Endothelial cell of umbilical vein (primary cell): ENCODE measurements around the gene CAMK2B. TPM values are rescaled to one million over a fixed set of nuclear protein-coding genes. Genes with fewer than 3 reads are reported as not detected.

Experiments used
- BruUV-seq: library from RNA; stranded (reverse); fragments of 400-500 nt; replicated peaks from 2 replicates; lab custom pipeline; 2021; lab: Mats Ljungman, UMichigan
- CTCF ChIA-PET: fragments of 300-600, 350-600 bp; sonication (Branson Sonifier 250); formaldehyde crosslinking; loops from one replicate; lab custom pipeline; 2021; ENCODE audit warnings: antibody characterized with exemption, inconsistent platforms; lab: Charles Lee
- POLR2A ChIA-PET: fragments of 300-600, 350-600 bp; sonication (Branson Sonifier 250); formaldehyde crosslinking; loops from one replicate; lab custom pipeline; 2021; ENCODE audit warnings: antibody characterized with exemption, inconsistent platforms; lab: Charles Lee
- DNase-seq: peaks from one replicate; pipeline ENCODE4 v3.0.0-alpha.2; 2011; ENCODE audit warnings: low read depth, low spot score
- FAIRE-seq: peaks from 2 replicates; lab custom pipeline; 2011; peaks lifted over from hg19 to GRCh38; lab: Jason Lieb, UNC
- H2AFZ ChIP-seq: 2 replicates; pipeline ENCODE4 v1.6.0; 2012; ENCODE audit warnings: low read depth, low read length, control low read depth, inconsistent platforms
- H3K27ac ChIP-seq: 2 replicates; pipeline ENCODE4 v1.5.1; 2011; ENCODE audit warnings: low read depth, mild to moderate bottlenecking, control low read depth, low read length, moderate library complexity; ENCODE audit not compliant: insufficient read depth
- H3K27me3 ChIP-seq, 2 experiments: 2 replicates each; pipeline versions ENCODE4 v1.6.0 to v1.6.1; 2011; ENCODE audit warnings: low read length in 2 of 2, mixed read lengths in 1 of 2; ENCODE audit not compliant: control insufficient read depth in 2 of 2, insufficient read depth in 2 of 2
- H3K36me3 ChIP-seq, 2 experiments: 2 replicates in 1 of 2; 3 replicates in 1 of 2; pipeline ENCODE4 v1.5.1; 2011; ENCODE audit warnings: low read length in 2 of 2, mild to moderate bottlenecking in 1 of 2, moderate library complexity in 1 of 2; ENCODE audit not compliant: control insufficient read depth in 2 of 2, insufficient read depth in 2 of 2; ENCODE audit errors: extremely low read depth in 1 of 2
- H3K4me1 ChIP-seq: 3 replicates; pipeline ENCODE4 v1.5.1; 2011; ENCODE audit warnings: mild to moderate bottlenecking, low read length; ENCODE audit not compliant: control insufficient read depth, insufficient read depth; ENCODE audit errors: extremely low read depth
- H3K4me2 ChIP-seq: 2 replicates; pipeline ENCODE4 v1.6.1; 2011; ENCODE audit warnings: low read length, control low read depth, mixed read lengths; ENCODE audit not compliant: insufficient read depth
- H3K4me3 ChIP-seq, 3 experiments: fragments of 200-600 bp in 1 of 3; sonication (generic), shearing (Covaris generic) in 1 of 3; replicated peaks in 1 of 3; 2 replicates each; pipeline ENCODE4 v1.5.1; 2011 to 2016; ENCODE audit warnings: control low read depth in 3 of 3, low read length in 3 of 3, mild to moderate bottlenecking in 2 of 3, inconsistent platforms in 1 of 3, low read depth in 1 of 3, moderate library complexity in 1 of 3; ENCODE audit not compliant: insufficient read depth in 1 of 3
- H3K79me2 ChIP-seq: 2 replicates; pipeline ENCODE4 v1.6.0; 2012; ENCODE audit warnings: low read length, inconsistent platforms; ENCODE audit not compliant: control insufficient read depth, insufficient read depth
- H3K9ac ChIP-seq: replicated peaks from 2 replicates; pipeline ENCODE3; 2011; ENCODE audit warnings: low read length, control low read depth; ENCODE audit not compliant: insufficient read depth; ENCODE audit errors: extremely low read depth
- H3K9me1 ChIP-seq: replicated peaks from 3 replicates; pipeline ENCODE4 v1.6.0; 2011; ENCODE audit warnings: mild to moderate bottlenecking, low read length; ENCODE audit not compliant: control insufficient read depth, insufficient read depth; ENCODE audit errors: extremely low read depth
- H3K9me3 ChIP-seq: replicated peaks from 2 replicates; pipeline ENCODE4 v1.5.1; 2012; ENCODE audit warnings: low read length, inconsistent platforms; ENCODE audit not compliant: control insufficient read depth, insufficient read depth
- H4K20me1 ChIP-seq: replicated peaks from 2 replicates; pipeline ENCODE3; 2011; ENCODE audit warnings: mild to moderate bottlenecking, low read length; ENCODE audit not compliant: control insufficient read depth, insufficient read depth; ENCODE audit errors: extremely low read depth
- EZH2 ChIP-seq: IDR thresholded peaks from 2 replicates; pipeline ENCODE4 v1.6.1; 2012; ENCODE audit warnings: borderline replicate concordance, low read depth, mild to moderate bottlenecking, moderate library complexity, low read length, inconsistent platforms; ENCODE audit not compliant: severe bottlenecking
- FOS ChIP-seq: IDR thresholded peaks from 2 replicates; pipeline ENCODE4 v1.6.1; 2011; ENCODE audit warnings: mild to moderate bottlenecking, low read length, moderate library complexity, borderline replicate concordance; ENCODE audit not compliant: insufficient read depth
- GATA2 ChIP-seq: IDR thresholded peaks from 2 replicates; pipeline ENCODE4 v1.7.0; 2011; ENCODE audit warnings: low read depth, mild to moderate bottlenecking, moderate library complexity, mixed read lengths, low read length; ENCODE audit not compliant: insufficient read length, insufficient read depth
- JUN ChIP-seq: IDR thresholded peaks from 2 replicates; pipeline ENCODE4 v1.6.1; 2011; ENCODE audit warnings: borderline replicate concordance, low read depth; ENCODE audit not compliant: insufficient read length, insufficient read depth
- MYC ChIP-seq: IDR thresholded peaks from one replicate; pipeline ENCODE4 v1.6.1; 2011; ENCODE audit warnings: mild to moderate bottlenecking, low read depth, low read length
- POLR2A ChIP-seq: IDR thresholded peaks from 2 replicates; pipeline ENCODE4 v1.6.1; 2012; ENCODE audit warnings: low read depth, mild to moderate bottlenecking, control low read depth, low read length
- POLR2AphosphoS5 ChIP-seq: IDR thresholded peaks from 2 replicates; pipeline ENCODE4 v1.6.1; 2012; ENCODE audit warnings: low read depth, mild to moderate bottlenecking, control low read depth, low read length, moderate library complexity; ENCODE audit not compliant: insufficient read depth
- dilution Hi-C: fragments of 300-500 bp; cut with MboI; formaldehyde crosslinking; loops from one replicate; pipeline ENCODE4 v1.15.0; 2019; ENCODE audit warnings: low sequenced_read_pairs; ENCODE audit not compliant: extremely low pct_ligation_motif_present
- intact Hi-C: fragments of 100-400 bp; cut with micrococcal nuclease; formaldehyde crosslinking; loops from one replicate; pipeline ENCODE4 v1.10.0; 2022
- polyA plus RNA-seq, 4 experiments: library from polyadenylated mRNA; depleted of rRNA in 3 of 4; stranded (reverse) in 3 of 4; unstranded in 1 of 4; fragments of >200 nt; gene quantifications; 2 replicates each; pipeline versions ENCODE4 v1.2.1 to v1.2.3, GENCODE V29; 2011 to 2012; ENCODE audit warnings: missing spikeins in 1 of 4
- total RNA-seq: library from RNA; stranded (reverse); gene quantifications from 2 replicates; pipeline ENCODE4 v1.2.3, GENCODE V29; 2021
- TF ChIP-seq, protein P1 (sequence below), 2 donors: IDR thresholded peaks; 1 replicate in 1 of 2; 2 replicates in 1 of 2; pipeline ENCODE4 v1.5.1; 2011; ENCODE audit warnings: low read length in 2 of 2, mild to moderate bottlenecking in 2 of 2, moderate library complexity in 2 of 2, control low read depth in 1 of 2, inconsistent platforms in 1 of 2, low read depth in 1 of 2; ENCODE audit not compliant: insufficient read depth in 1 of 2; ENCODE audit errors: extremely low read depth in 1 of 2
- TF ChIP-seq, protein P2 (sequence below): IDR thresholded peaks from 2 replicates; pipeline ENCODE4 v1.6.1; 2011; ENCODE audit not compliant: insufficient read depth, insufficient read length

The CAMK2B gene
- total and polyA plus RNA-seq, 2 donors (not counting 3 experiments of a cell fraction or from before 2014, with no cell fraction given), result 0.57 to 1.6 TPM

DNA sequence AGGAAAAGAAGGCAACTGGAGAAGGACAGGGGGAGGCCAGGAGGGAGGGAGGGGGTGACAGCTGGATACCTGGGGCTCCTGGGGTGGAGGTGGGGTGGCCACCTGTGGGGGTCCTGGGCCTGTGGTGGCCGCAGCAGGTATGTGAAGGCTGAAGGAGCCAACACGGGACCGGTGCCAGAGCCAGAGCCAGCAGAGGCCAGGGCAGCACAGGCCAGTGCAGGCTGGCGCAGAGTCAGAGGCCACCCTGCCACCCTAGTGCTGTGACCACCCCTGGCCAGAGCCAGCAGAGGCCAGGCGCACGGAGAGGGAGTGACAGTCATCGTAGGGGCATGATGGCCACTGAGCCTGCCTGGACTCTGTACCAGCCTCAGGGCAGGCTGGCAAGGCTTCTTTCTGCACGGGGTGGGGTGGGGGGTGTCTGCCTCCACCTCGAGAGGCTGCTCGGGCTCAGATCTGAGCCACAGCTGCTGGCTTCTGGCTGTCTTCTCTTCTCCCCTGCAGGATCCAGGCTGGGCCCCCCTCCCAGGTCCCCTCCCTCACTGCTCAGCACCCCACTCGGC, 95.8 kb downstream of the CAMK2B start:
- Histone ChIP-seq H3K4me3 (no peak overlapping the region), H3K4me1 (no peaks in the 10 kb centered on the region), H3K27ac (no peak overlapping the region), H3K9me3 (no peaks in the 10 kb centered on the region), H3K79me2 (no peaks in the 10 kb centered on the region), H3K4me2 (no peak overlapping the region), H3K9me1 (no peaks in the 10 kb centered on the region), H2AFZ (no peak overlapping the region), H4K20me1 (no peaks in the 10 kb centered on the region), H3K9ac (no peak overlapping the region), H3K36me3 (no peaks in the 10 kb centered on the region), H3K27me3 (no peaks in the 10 kb centered on the region)
- FAIRE-seq, result no peak
- DNase-seq, result no peak
- BruUV-seq, result no TSS peak
- dilution Hi-C loops, result no loop called here
- TF ChIP-seq, protein P1, sequence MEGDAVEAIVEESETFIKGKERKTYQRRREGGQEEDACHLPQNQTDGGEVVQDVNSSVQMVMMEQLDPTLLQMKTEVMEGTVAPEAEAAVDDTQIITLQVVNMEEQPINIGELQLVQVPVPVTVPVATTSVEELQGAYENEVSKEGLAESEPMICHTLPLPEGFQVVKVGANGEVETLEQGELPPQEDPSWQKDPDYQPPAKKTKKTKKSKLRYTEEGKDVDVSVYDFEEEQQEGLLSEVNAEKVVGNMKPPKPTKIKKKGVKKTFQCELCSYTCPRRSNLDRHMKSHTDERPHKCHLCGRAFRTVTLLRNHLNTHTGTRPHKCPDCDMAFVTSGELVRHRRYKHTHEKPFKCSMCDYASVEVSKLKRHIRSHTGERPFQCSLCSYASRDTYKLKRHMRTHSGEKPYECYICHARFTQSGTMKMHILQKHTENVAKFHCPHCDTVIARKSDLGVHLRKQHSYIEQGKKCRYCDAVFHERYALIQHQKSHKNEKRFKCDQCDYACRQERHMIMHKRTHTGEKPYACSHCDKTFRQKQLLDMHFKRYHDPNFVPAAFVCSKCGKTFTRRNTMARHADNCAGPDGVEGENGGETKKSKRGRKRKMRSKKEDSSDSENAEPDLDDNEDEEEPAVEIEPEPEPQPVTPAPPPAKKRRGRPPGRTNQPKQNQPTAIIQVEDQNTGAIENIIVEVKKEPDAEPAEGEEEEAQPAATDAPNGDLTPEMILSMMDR (IDR thresholded peaks at IDR 0.05; ENCODE audit: extremely low read depth in 1 of 2, insufficient read depth in 1 of 2, low read depth in 1 of 2, low read length in 2 of 2), result no peak
- TF ChIP-seq JUN, result no peak
- no peak for TF ChIP-seq POLR2A
- TF ChIP-seq POLR2AphosphoS5, result no peak
- TF ChIP-seq GATA2, result no peak
- TF ChIP-seq EZH2, result no peak
- TF ChIP-seq MYC, result no peak
- TF ChIP-seq, protein P2, sequence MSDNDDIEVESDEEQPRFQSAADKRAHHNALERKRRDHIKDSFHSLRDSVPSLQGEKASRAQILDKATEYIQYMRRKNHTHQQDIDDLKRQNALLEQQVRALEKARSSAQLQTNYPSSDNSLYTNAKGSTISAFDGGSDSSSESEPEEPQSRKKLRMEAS, result no peak
- no peak for TF ChIP-seq FOS
- intact Hi-C loops, result no loop called here
- ChIA-PET CTCF (interaction anchor here (1.8 kb wide), 1 partner anchor 11 kb away, joined by 6 read pairs; no protein-coding TSS in a partner anchor), POLR2A (no interaction called here)
